ENCODE results near the gene NCAPD2. TPM values are rescaled to one million over a fixed set of nuclear protein-coding genes. Genes with fewer than 3 reads are reported as not detected.

NCAPD2 gene
- total and polyA plus RNA-seq, 2 donors (not counting 1 experiment from before 2014, with no cell fraction given), result 19.9 to 42.1 TPM

DNA sequence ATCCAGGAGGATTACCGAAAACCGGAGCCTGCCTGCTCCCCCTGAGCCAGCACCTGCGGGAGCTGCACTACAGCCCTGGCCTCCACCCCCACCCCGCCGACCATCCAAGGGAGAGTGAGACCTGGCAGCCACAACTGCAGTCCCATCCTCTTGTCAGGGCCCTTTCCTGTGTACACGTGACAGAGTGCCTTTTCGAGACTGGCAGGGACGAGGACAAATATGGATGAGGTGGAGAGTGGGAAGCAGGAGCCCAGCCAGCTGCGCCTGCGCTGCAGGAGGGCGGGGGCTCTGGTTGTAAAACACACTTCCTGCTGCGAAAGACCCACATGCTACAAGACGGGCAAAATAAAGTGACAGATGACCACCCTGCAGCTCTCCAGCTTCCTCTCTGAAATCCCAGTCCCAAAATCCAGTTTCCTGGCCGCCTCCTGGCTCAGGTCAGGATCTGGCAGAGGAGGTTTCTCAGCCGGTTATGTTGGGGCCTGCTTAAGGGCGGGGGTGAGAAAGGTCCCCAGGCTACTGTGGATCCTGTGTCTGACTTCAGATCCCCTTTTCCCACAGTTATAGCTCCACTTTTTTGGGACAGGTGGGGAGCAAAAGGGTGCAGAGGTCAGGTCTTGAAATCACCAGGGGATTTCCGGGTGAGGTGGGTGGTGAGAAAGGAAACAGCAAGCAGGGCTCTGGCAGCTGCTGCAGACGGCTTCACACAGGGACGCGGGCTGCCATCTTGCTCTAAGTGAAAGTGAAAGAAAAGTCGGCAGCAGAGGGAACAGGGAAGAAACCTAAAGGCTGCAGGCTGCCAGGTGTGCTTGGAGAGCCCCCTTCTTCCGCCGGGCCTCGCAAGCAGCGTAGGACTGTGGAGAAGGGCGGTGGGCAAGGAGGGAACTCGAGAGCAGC lies 42.3 kb upstream of the NCAPD2 start, which contains the start of gene TAPBPL:
Gene TAPBPL, plus strand, starts transcription at position 695 of the 897 bp plus-strand sequence. CDS start 207 bp downstream, outside the sequence.
- Mint-ChIP-seq H3K4me3 (peak within 1 kb of the TSS; percentile 97), H3K27ac (peak within 1 kb of the TSS; percentile 99), H3K9me3 (ENCODE audit: insufficient read depth) (no peaks in the 10 kb centered on the region), H3K4me1 (peaks cover 64% of the 10 kb centered on the region), H3K27me3 (no peaks in the 10 kb centered on the region)
- no peaks in the 10 kb centered on the region for H4K20me1 ChIP-seq (ENCODE audit: control insufficient read depth, insufficient read depth, low read length, poor library complexity, severe bottlenecking)
- TF ChIP-seq, protein P1, sequence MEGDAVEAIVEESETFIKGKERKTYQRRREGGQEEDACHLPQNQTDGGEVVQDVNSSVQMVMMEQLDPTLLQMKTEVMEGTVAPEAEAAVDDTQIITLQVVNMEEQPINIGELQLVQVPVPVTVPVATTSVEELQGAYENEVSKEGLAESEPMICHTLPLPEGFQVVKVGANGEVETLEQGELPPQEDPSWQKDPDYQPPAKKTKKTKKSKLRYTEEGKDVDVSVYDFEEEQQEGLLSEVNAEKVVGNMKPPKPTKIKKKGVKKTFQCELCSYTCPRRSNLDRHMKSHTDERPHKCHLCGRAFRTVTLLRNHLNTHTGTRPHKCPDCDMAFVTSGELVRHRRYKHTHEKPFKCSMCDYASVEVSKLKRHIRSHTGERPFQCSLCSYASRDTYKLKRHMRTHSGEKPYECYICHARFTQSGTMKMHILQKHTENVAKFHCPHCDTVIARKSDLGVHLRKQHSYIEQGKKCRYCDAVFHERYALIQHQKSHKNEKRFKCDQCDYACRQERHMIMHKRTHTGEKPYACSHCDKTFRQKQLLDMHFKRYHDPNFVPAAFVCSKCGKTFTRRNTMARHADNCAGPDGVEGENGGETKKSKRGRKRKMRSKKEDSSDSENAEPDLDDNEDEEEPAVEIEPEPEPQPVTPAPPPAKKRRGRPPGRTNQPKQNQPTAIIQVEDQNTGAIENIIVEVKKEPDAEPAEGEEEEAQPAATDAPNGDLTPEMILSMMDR (IDR thresholded peaks at IDR 0.05), result no peak
- no peak for TF ChIP-seq EZH2 (IDR thresholded peaks at IDR 0.05; ENCODE audit: borderline replicate concordance, insufficient read depth, low read depth, low read length, poor library complexity, severe bottlenecking)
- H3K9me3 ChIP-seq (ENCODE audit: control extremely low read depth in 1 of 3, control insufficient read depth in 2 of 3, insufficient read depth in 1 of 3, low read length in 2 of 3), result no peaks in the 10 kb centered on the region
- peak within 1 kb of the TSS; percentile 98 for H3K9ac ChIP-seq (ENCODE audit: low read length)
- H3K27ac ChIP-seq (ENCODE audit: low read length in 2 of 2), result peak within 1 kb of the TSS; percentile 96 to 98
- intact Hi-C loops (cut with micrococcal nuclease), result loop anchor here (1.0 kb wide), 4 partner anchors 7 to 28 kb away; partner anchors contain the start of gene CD27
- peak within 1 kb of the TSS; percentile 83 for H3K4me2 ChIP-seq (replicated peaks; ENCODE audit: low read depth, low read length, poor library complexity, severe bottlenecking)
- peaks cover 33 to 55% of the 10 kb centered on the region in 2 donors for H3K4me1 ChIP-seq (ENCODE audit: control insufficient read depth in 2 of 2, insufficient read depth in 2 of 2, low read length in 2 of 2)
- peak within 1 kb of the TSS; percentile 80 for H2AFZ ChIP-seq (ENCODE audit: insufficient read depth, low read depth, low read length, poor library complexity, severe bottlenecking)
- no peaks in the 10 kb centered on the region for H3K27me3 ChIP-seq (replicated peaks in 1 of 4; ENCODE audit: control extremely low read depth in 1 of 4, control insufficient read depth in 3 of 4, insufficient read depth in 4 of 4, low read length in 3 of 4)
- peaks cover 62% of the 10 kb centered on the region for H3K79me2 ChIP-seq (ENCODE audit: control insufficient read depth, insufficient read depth, low read length)
- peak; percentile 81 for ATAC-seq (ENCODE audit: low read depth)
- 0% methylated on average over 21 of the region's 27 CpGs for WGBS (ENCODE audit: insufficient coverage)
- peaks cover 0 to 36% of the 10 kb centered on the region in 2 experiments for H3K36me3 ChIP-seq (replicated peaks in 1 of 2; ENCODE audit: control extremely low read depth in 1 of 2, control insufficient read depth in 1 of 2, extremely low read depth in 1 of 2, insufficient read depth in 2 of 2, low read length in 1 of 2)
- ChIA-PET POLR2A (interaction anchor here (0.5 to 3.4 kb wide), 12 partner anchors 7 to 275 kb away, joined by 3 to 54 read pairs (median 8); partner anchors contain the start of genes GAPDH and VAMP1), CTCF (interaction anchor here (0.8 to 5.2 kb wide), 13 partner anchors 12 to 103 kb away, joined by 3 to 80 read pairs (median 4); partner anchors contain the start of gene VAMP1)
- H3K4me3 ChIP-seq (ENCODE audit: control extremely low read depth in 1 of 5, extremely low read depth in 1 of 5, insufficient read depth in 1 of 5, low read depth in 2 of 5, low read length in 4 of 5), result peak within 1 kb of the TSS; percentile 86 to 97 (median 94)
- peak; percentile 91 for DNase-seq

Measured in B cell (primary cell).